DND-41 (cell line): ENCODE data around the gene BRS3.

ENCODE experiments used
- EZH2 ChIP-seq: IDR thresholded peaks from 3 replicates; pipeline ENCODE4 v1.6.1; 2012; ENCODE audit warnings: borderline replicate concordance, low read depth, mild to moderate bottlenecking, moderate library complexity, low read length, inconsistent platforms; ENCODE audit not compliant: severe bottlenecking
- TF ChIP-seq, protein P1 (sequence below): IDR thresholded peaks from 2 replicates; pipeline ENCODE4 v1.5.1; 2012; ENCODE audit warnings: borderline replicate concordance, low read length, moderate library complexity, mild to moderate bottlenecking; ENCODE audit not compliant: poor library complexity, severe bottlenecking; ENCODE audit errors: extremely low read depth

DNA sequence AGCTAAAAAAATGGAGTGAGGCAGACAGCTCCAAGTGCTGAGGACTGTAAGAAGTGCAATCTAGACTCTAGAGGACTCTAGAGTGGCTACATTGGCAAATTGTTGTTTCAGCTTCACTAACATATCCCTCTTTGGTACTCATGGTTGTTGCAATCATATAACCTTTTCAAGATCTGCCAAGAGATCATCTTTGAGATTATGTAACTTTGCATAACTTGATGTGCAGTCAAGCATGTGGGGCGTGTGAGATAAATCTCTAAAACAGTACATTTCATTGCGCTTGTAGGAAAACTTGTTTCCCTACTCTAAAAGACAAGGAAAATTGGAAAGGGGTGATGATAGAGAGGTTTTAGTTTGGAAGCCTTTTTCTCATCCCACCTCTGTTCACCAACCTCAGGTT lies 11.2 kb upstream of the BRS3 start:
- TF ChIP-seq, protein P1, sequence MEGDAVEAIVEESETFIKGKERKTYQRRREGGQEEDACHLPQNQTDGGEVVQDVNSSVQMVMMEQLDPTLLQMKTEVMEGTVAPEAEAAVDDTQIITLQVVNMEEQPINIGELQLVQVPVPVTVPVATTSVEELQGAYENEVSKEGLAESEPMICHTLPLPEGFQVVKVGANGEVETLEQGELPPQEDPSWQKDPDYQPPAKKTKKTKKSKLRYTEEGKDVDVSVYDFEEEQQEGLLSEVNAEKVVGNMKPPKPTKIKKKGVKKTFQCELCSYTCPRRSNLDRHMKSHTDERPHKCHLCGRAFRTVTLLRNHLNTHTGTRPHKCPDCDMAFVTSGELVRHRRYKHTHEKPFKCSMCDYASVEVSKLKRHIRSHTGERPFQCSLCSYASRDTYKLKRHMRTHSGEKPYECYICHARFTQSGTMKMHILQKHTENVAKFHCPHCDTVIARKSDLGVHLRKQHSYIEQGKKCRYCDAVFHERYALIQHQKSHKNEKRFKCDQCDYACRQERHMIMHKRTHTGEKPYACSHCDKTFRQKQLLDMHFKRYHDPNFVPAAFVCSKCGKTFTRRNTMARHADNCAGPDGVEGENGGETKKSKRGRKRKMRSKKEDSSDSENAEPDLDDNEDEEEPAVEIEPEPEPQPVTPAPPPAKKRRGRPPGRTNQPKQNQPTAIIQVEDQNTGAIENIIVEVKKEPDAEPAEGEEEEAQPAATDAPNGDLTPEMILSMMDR, result no peak
- no peak for TF ChIP-seq EZH2
